ENCODE measurements around the gene RAET1E.
"Not testable (repeated sequence)": the region's sequence is repeated elsewhere in the genome, so short reads cannot be mapped to it uniquely, and the experiment has no call there.

Gene RAET1E

GRCh38 chr6:149851461-149852110, 46.3 kb downstream of the RAET1E start:
- Histone ChIP-seq H3K9me3 (ENCODE audit: control insufficient read depth, low read length) (no peaks in the 10 kb centered on the region), H3K4me1 (ENCODE audit: control insufficient read depth, insufficient read depth, low read length) (peaks cover 35% of the 10 kb centered on the region), H3K36me3 (ENCODE audit: control insufficient read depth, insufficient read depth, low read length) (no peaks in the 10 kb centered on the region), H3K27me3 (ENCODE audit: control insufficient read depth, insufficient read depth, low read length) (no peaks in the 10 kb centered on the region), H3K4me3 (ENCODE audit: low read length) (no peak overlapping the region), H3K9ac (ENCODE audit: low read length) (no peak overlapping the region)

- not testable (repeated sequence) for H3K27me3 ChIP-seq (ENCODE audit: control insufficient read depth, insufficient read depth, low read length); H3K36me3 ChIP-seq (ENCODE audit: control insufficient read depth, insufficient read depth, low read length); H3K9ac ChIP-seq (ENCODE audit: low read length); H3K4me3 ChIP-seq (ENCODE audit: low read length); H3K9me3 ChIP-seq (ENCODE audit: control insufficient read depth, low read length)
- peaks cover 31% of the 10 kb centered on the region for H3K4me1 ChIP-seq (ENCODE audit: control insufficient read depth, insufficient read depth, low read length)
Observed at GRCh38 chr6:149848343-149848742, 49.6 kb downstream of the RAET1E start.
